K562 (cell line): ENCODE measurements around the gene THSD8.

Experiments used
- ATF7 ChIP-seq: fragments of 450-650 bp; IDR thresholded peaks from 2 replicates; pipeline ENCODE4 v1.7.1; 2014; ENCODE audit warnings: mild to moderate bottlenecking, moderate library complexity
- EZH2 ChIP-seq: IDR thresholded peaks from 2 replicates; pipeline ENCODE4 v1.6.1; 2012; ENCODE audit warnings: low read depth, mild to moderate bottlenecking, inconsistent platforms, low read length, borderline replicate concordance
- HLTF ChIP-seq: fragments of 450-650 bp; IDR thresholded peaks from 2 replicates; pipeline ENCODE4 v1.6.1; 2016
- MTA3 ChIP-seq: fragments of 450-650 bp; formaldehyde crosslinking; IDR thresholded peaks from 2 replicates; pipeline ENCODE4 v1.6.1; 2017; ENCODE audit warnings: mild to moderate bottlenecking, borderline replicate concordance
- MXI1 ChIP-seq: IDR thresholded peaks from 2 replicates; pipeline ENCODE4 v1.6.1; 2011; ENCODE audit warnings: low read depth, mild to moderate bottlenecking, improper control_type of control experiment, low read length
- NRF1 ChIP-seq, 2 experiments: fragments of 450-650 bp; IDR thresholded peaks in 1 of 2; conservative IDR thresholded peaks in 1 of 2; 2 replicates each; pipeline ENCODE4 v1.6.1; 2014; ENCODE audit warnings: mild to moderate bottlenecking in 2 of 2
- SIN3A ChIP-seq, 2 experiments: fragments of 150-350 bp in 1 of 2; IDR thresholded peaks; 2 replicates each; pipeline ENCODE4 v1.6.1; 2011 to 2016; ENCODE audit warnings: borderline replicate concordance in 2 of 2, low read depth in 2 of 2, low read length in 2 of 2, mild to moderate bottlenecking in 2 of 2, moderate library complexity in 2 of 2; ENCODE audit not compliant: control insufficient read depth in 1 of 2
- ZNF561 ChIP-seq: fragments of 450-650 bp; formaldehyde crosslinking; conservative IDR thresholded peaks from 2 replicates; pipeline ENCODE4 v1.4.0; 2020; ENCODE audit warnings: mild to moderate bottlenecking, moderate library complexity
- TF ChIP-seq, protein P1 (sequence below): fragments of 250-450 bp; sonication (Bioruptor Pico); IDR thresholded peaks from 2 replicates; pipeline ENCODE4 v1.4.0; 2020; ENCODE audit warnings: mild to moderate bottlenecking, moderate library complexity
- TF ChIP-seq, protein P2 (sequence below): sonication (generic); formaldehyde crosslinking; IDR thresholded peaks from 2 replicates; pipeline ENCODE4 v1.8.0; 2022; ENCODE audit warnings: mild to moderate bottlenecking, missing genetic modification reagents
- TF ChIP-seq, protein P3 (sequence below), 3 experiments: IDR thresholded peaks in 2 of 3; conservative IDR thresholded peaks in 1 of 3; 2 replicates each; pipeline ENCODE4 v1.5.1; 2011 to 2012; ENCODE audit warnings: low read length in 3 of 3, mild to moderate bottlenecking in 3 of 3, control low read depth in 2 of 3, improper control_type of control experiment in 1 of 3, inconsistent platforms in 1 of 3, low read depth in 1 of 3, mixed read lengths in 1 of 3, moderate library complexity in 1 of 3; ENCODE audit not compliant: insufficient read depth in 2 of 3
- TF ChIP-seq, protein P4 (sequence below): sonication (generic); formaldehyde crosslinking; IDR thresholded peaks from 2 replicates; pipeline ENCODE4 v1.8.0; 2022; ENCODE audit warnings: missing genetic modification reagents, mild to moderate bottlenecking, borderline replicate concordance
- TF ChIP-seq, protein P5 (sequence below): fragments of 450-650 bp; IDR thresholded peaks from 2 replicates; pipeline ENCODE4 v1.6.1; 2016; ENCODE audit warnings: low read depth

DNA sequence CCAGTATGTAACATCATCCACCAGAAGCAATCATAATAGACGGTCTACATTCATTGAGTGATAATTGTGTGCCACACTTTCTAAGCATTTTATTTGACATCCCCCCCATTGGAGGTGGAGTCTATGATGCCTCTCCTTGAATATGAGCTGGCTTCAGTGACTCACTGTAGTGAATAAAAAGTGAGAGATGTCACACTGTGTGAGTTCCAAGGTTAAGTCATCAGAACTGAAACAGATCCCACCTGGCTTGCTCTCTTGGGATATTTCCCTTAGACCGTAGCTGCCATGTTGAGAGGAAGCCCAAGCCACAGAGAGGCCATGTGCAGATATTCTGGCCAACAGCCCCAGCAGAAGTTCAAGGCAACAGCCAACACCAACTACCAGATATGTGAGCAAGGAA, 19.9 kb downstream of the THSD8 start:
- no peak for TF ChIP-seq NRF1 (conservative IDR thresholded peaks at IDR 0.05 in 1 of 2, IDR thresholded peaks at IDR 0.05 in 1 of 2)
- TF ChIP-seq, protein P1, sequence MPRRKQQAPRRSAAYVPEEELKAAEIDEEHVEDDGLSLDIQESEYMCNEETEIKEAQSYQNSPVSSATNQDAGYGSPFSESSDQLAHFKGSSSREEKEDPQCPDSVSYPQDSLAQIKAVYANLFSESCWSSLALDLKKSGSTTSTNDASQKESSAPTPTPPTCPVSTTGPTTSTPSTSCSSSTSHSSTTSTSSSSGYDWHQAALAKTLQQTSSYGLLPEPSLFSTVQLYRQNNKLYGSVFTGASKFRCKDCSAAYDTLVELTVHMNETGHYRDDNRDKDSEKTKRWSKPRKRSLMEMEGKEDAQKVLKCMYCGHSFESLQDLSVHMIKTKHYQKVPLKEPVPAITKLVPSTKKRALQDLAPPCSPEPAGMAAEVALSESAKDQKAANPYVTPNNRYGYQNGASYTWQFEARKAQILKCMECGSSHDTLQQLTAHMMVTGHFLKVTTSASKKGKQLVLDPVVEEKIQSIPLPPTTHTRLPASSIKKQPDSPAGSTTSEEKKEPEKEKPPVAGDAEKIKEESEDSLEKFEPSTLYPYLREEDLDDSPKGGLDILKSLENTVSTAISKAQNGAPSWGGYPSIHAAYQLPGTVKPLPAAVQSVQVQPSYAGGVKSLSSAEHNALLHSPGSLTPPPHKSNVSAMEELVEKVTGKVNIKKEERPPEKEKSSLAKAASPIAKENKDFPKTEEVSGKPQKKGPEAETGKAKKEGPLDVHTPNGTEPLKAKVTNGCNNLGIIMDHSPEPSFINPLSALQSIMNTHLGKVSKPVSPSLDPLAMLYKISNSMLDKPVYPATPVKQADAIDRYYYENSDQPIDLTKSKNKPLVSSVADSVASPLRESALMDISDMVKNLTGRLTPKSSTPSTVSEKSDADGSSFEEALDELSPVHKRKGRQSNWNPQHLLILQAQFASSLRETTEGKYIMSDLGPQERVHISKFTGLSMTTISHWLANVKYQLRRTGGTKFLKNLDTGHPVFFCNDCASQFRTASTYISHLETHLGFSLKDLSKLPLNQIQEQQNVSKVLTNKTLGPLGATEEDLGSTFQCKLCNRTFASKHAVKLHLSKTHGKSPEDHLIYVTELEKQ (CRISPR knock-in tag), result no peak
- TF ChIP-seq, protein P2, sequence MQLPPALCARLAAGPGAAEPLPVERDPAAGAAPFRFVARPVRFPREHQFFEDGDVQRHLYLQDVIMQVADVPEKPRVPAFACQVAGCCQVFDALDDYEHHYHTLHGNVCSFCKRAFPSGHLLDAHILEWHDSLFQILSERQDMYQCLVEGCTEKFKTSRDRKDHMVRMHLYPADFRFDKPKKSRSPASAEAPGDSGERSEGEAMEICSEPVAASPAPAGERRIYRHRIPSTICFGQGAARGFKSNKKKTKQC (CRISPR knock-in tag), result no peak
- no peak for TF ChIP-seq EZH2
- TF ChIP-seq ATF7, result no peak
- TF ChIP-seq, protein P3, sequence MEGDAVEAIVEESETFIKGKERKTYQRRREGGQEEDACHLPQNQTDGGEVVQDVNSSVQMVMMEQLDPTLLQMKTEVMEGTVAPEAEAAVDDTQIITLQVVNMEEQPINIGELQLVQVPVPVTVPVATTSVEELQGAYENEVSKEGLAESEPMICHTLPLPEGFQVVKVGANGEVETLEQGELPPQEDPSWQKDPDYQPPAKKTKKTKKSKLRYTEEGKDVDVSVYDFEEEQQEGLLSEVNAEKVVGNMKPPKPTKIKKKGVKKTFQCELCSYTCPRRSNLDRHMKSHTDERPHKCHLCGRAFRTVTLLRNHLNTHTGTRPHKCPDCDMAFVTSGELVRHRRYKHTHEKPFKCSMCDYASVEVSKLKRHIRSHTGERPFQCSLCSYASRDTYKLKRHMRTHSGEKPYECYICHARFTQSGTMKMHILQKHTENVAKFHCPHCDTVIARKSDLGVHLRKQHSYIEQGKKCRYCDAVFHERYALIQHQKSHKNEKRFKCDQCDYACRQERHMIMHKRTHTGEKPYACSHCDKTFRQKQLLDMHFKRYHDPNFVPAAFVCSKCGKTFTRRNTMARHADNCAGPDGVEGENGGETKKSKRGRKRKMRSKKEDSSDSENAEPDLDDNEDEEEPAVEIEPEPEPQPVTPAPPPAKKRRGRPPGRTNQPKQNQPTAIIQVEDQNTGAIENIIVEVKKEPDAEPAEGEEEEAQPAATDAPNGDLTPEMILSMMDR (IDR thresholded peaks at IDR 0.05 in 2 of 3, conservative IDR thresholded peaks at IDR 0.05 in 1 of 3; ENCODE audit: insufficient read depth in 2 of 3, low read depth in 1 of 3, low read length in 3 of 3), result no peak
- TF ChIP-seq MXI1, result no peak
- TF ChIP-seq, protein P4, sequence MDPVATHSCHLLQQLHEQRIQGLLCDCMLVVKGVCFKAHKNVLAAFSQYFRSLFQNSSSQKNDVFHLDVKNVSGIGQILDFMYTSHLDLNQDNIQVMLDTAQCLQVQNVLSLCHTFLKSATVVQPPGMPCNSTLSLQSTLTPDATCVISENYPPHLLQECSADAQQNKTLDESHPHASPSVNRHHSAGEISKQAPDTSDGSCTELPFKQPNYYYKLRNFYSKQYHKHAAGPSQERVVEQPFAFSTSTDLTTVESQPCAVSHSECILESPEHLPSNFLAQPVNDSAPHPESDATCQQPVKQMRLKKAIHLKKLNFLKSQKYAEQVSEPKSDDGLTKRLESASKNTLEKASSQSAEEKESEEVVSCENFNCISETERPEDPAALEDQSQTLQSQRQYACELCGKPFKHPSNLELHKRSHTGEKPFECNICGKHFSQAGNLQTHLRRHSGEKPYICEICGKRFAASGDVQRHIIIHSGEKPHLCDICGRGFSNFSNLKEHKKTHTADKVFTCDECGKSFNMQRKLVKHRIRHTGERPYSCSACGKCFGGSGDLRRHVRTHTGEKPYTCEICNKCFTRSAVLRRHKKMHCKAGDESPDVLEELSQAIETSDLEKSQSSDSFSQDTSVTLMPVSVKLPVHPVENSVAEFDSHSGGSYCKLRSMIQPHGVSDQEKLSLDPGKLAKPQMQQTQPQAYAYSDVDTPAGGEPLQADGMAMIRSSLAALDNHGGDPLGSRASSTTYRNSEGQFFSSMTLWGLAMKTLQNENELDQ, result no peak
- TF ChIP-seq, protein P5, sequence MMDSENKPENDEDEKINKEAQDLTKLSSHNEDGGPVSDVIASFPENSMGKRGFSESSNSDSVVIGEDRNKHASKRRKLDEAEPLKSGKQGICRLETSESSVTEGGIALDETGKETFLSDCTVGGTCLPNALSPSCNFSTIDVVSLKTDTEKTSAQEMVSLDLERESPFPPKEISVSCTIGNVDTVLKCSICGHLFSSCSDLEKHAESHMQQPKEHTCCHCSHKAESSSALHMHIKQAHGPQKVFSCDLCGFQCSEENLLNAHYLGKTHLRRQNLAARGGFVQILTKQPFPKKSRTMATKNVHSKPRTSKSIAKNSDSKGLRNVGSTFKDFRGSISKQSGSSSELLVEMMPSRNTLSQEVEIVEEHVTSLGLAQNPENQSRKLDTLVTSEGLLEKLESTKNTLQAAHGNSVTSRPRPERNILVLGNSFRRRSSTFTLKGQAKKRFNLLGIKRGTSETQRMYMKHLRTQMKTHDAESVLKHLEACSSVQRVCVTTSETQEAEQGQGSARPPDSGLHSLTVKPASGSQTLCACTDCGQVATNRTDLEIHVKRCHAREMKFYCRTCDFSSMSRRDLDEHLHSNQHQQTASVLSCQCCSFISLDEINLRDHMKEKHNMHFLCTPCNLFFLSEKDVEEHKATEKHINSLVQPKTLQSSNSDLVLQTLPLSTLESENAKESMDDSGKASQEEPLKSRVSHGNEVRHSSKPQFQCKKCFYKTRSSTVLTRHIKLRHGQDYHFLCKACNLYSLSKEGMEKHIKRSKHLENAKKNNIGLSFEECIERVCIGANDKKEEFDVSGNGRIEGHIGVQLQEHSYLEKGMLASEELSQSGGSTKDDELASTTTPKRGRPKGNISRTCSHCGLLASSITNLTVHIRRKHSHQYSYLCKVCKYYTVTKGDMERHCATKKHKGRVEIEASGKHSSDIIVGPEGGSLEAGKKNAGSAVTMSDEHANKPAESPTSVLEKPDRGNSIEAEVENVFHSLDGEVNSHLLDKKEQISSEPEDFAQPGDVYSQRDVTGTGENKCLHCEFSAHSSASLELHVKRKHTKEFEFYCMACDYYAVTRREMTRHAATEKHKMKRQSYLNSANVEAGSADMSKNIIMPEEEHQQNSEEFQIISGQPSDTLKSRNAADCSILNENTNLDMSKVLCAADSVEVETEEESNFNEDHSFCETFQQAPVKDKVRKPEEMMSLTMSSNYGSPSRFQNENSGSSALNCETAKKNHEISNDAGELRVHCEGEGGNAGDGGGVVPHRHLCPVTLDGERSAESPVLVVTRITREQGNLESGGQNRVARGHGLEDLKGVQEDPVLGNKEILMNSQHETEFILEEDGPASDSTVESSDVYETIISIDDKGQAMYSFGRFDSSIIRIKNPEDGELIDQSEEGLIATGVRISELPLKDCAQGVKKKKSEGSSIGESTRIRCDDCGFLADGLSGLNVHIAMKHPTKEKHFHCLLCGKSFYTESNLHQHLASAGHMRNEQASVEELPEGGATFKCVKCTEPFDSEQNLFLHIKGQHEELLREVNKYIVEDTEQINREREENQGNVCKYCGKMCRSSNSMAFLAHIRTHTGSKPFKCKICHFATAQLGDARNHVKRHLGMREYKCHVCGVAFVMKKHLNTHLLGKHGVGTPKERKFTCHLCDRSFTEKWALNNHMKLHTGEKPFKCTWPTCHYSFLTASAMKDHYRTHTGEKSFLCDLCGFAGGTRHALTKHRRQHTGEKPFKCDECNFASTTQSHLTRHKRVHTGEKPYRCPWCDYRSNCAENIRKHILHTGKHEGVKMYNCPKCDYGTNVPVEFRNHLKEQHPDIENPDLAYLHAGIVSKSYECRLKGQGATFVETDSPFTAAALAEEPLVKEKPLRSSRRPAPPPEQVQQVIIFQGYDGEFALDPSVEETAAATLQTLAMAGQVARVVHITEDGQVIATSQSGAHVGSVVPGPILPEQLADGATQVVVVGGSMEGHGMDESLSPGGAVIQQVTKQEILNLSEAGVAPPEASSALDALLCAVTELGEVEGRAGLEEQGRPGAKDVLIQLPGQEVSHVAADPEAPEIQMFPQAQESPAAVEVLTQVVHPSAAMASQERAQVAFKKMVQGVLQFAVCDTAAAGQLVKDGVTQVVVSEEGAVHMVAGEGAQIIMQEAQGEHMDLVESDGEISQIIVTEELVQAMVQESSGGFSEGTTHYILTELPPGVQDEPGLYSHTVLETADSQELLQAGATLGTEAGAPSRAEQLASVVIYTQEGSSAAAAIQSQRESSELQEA, result no peak
- TF ChIP-seq SIN3A (IDR thresholded peaks at IDR 0.05; ENCODE audit: borderline replicate concordance in 2 of 2, control insufficient read depth in 1 of 2, low read depth in 2 of 2, low read length in 2 of 2), result no peak
- TF ChIP-seq ZNF561 (CRISPR knock-in tag), result no peak
- TF ChIP-seq HLTF, result no peak
- no peak for TF ChIP-seq MTA3
